ENCODE results near the gene CARHSP1.
"Not testable (repeated sequence)": the region's sequence is repeated elsewhere in the genome, so short reads cannot be mapped to it uniquely, and the experiment has no call there.

Gene CARHSP1

DNA sequence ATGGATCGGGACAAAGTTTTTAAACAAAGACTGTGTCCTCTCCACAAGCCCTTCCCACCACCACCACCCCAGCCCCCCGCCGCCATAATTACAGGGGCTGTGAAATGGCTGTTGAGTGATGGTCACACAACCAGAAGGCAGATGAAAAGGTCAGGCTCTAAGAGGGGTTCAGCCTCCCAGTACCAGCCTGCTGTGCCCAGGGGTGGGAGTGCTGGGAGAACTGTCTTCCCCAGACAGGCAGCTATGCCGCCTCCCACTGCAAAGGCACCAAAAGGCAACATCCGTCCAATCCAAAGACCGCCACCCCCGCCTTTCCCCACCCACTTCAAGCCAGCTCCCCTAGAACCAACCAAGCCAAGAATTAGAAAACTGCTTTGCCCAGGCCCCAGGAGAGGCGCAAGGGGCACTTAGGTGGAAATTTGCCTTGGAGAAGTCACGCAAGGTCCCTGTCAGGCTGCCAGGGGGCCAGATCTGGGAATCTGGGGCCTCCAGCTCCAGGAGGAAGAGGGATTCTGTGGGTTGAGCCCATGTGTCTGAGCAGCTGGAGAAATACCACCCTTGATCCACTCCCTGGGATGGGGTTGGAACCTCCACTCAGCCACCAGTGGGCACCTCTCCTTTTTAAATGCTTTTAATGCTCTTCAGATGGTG lies 14.4 kb downstream of the CARHSP1 start:
- no peak for DNase-seq (ENCODE audit: low read depth)

DNA sequence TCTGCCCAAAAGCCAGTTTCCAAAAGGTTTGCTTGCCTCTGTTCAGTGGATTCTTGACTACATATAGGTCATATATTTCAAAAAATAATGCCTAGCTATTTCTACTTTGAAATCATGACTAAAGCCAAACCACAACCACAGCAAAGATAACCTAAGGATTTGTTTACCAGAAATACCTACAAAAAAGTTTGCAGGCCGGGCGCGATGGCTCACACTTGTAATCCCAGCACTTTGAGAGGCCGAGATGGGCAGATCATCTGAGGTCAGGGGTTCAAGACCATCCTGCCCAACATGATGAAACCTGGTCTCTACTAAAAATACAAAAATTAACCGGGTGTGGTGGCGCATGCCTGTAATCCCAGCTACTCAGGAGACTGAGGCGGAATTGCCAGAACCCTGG lies 15.2 kb downstream of the CARHSP1 start:
- DNase-seq (ENCODE audit: low read depth) = no peak

DNA sequence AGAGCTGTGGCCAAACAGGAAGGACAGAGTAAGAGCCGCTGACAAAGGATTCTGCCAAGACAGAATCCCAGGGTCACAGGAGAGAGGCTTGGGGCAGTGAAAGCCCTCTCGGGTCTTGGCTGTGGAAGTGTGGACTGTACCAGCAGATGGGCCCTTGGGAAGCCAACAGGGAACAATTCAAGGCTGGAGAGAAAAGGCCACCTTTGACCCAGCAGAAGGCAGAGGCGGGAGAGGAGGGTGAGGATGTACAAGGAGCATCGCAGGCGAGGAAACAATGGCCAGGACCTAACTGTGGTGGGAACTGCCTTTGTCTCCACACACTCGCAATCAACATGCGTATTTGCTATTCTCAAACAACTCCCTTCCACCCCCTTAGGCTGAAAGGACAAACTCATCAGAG lies 15.7 kb downstream of the CARHSP1 start:
- no peak for DNase-seq (ENCODE audit: low read depth)

DNA sequence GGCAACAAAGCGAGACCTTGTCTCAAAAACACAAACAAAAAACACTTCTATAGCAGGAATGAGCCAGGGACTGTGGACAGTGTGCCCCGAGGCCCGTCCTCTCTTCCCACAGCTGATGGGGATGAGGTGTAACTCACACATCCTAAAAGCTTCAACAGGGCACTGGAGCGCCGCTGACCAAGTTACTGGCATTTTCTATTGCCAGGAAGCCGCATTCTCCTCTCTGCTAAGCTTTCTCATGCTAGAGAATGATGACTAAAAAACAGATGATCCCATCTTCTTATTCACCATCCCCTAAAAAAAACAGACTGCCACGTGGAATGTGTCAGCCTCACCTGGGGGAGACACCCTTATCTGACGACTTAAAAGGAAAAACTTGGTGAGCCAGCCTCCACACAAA lies 16.3 kb downstream of the CARHSP1 start:
- DNase-seq (ENCODE audit: low read depth) = no peak

DNA sequence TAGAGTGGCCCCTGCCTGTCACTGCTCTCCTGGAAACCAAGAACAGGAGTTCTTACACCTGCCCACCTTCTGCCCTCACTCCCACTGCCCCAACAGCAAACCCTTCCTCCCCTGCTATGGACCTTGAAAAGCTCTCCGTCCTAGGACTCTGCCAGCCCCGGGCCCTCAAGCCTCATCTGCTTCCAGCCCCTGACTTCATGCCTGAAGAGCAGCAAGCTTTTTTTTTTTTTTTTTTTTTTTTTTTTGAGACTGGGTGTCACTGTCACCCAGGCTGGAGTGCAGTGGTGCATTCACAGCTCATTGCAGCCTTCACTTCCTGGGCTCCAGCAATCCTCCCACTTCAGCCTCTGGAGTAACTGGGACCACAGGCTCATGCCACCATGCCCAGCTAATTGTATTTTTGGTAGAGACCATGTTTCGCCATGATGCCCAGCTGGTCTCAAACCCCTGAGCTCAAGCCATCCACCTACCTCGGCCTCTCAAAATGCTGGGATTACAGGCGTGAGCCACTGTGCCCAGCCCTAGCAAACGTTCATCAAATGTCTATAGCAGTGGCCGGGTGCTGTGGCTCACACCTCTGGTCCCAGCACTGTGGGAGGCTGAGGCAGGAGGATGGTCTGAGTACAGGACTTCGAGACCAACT lies 16.9 kb downstream of the CARHSP1 start:
- DNase-seq (ENCODE audit: low read depth) = no peak

DNA sequence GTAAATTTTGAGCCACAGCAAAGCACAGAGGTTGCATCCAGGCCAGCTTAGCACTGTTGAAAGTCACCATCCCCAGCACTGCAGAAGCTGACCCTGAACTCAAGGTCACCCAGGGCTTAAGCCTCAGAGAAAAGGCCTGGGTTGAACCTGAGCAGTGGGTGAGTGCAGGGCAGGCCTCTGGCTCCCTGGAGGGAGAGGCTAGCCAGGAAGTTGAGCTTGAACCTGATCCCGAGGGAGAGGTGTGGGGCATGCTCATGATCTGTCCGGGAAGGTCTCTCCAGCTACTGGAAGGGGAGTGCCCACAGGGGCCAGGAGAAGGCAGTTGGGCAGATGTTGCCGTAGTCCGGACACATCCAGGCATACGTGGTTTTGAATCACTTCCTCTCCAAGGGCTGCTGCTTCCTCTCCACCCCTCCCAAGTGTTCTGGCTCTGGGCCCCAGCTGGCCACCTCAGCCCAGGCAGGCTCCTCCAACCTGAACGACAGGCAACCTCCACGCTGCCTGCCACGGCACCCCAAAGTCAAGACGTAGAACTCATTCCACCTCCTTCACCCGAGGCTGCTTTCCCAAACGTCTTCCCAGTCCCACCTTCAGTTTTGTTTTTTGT lies 18.4 kb downstream of the CARHSP1 start:
- DNase-seq (ENCODE audit: low read depth) = peak; percentile 81

DNA sequence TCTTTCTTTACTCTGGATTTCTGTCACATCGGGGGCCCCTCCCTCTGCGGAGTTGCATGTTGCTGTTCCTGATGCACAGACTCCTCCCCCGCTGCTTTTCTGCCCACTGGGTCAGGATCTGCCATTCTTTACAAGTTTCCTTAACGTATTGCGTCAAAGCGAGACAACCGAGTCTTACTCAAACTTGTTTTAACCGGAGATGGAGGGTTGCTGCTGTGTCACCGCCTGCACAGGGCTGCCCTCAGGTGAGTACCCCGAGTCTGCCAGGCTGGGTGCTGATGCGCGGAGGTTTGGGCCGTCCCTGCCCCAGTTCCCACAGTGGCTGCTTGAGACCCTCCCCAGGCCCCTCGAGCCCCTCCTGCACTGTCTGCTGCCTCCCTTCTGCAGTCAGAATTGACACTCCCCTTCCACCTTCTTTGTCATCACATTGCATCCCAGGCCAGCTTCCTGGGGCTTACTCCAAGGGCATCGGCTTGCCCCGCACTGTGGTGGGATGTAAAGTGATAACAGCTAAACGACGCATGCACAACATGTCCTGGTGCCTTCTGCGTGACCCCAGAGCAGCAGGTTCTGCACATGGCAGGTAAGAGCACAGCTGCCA lies 19.3 kb downstream of the CARHSP1 start:
- DNase-seq (ENCODE audit: low read depth) = no peak

DNA sequence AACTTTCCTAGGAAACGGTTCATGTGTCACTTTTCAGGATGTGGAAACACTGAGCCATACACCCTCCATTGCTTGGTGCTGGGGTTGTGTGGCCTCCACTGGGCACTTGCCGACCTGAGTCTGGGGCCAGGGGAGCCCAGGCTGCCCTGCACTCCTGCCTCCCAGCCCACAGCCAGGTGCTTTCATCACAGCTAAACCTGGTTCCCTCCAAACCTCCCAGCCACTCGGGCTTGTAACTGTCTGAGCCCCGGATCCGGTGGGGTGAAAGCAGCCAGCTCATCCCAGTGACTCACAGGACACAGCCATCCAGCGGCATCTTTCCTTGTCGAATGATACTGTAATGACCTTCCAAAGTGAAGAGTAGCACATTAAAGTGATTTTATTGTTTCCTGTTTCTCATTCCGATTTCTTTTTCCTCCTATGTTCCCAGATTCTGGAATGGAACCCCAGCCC lies 19.8 kb downstream of the CARHSP1 start:
- peak; percentile 90 for DNase-seq (ENCODE audit: low read depth)

DNA sequence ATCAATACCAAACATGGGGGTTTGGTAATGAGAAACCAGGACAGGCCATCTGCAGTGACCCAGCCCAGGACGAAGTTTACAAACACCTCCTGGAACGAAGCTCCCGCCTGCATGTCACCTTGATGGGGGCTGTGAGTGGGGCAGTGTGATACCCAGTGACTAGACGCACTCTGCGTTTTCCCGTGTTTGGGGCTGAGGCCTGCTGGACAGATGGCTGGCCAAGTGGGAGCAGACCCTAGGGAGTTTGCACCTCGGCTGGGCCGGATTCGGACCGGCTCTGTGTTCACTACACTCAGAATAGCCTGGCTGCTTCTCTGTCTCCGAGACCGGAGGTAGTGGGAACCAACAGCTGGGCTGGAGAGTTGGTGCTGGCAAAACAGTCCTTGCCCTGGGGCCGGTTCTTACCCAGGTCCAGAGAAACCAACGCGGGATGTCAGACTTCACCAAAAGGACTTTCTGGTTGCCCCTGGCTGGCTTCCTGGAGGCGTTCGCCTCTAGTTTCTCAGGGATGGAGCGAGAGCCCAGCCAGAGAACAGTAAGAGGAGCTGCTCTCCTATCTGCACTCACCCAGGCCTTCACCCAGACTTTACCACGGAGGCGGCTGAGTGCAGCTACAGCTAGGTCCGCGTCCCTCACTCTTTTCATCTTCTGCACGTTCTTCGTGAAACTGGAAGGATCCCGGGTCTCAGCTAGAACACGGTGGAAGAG lies 20.4 kb downstream of the CARHSP1 start:
- no peak for DNase-seq (ENCODE audit: low read depth)

DNA sequence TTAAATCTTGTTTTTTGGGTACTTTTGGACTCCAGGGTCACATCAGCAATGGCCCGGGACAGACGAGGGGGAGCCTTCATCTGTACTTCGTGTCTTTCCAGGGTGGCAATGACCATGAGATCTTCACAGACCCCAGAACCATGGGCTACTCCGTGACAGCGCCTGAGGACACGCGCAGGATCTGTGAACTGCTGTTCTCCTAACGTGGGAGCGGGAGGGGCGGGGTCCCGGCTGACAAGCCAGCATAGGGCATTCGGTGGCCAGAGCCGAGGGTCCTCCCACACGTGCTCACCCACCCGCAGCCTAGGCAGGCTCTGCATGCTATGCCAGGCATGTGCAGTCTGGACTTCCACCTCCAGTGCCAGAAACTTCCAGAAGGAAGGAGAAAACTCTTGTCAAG lies 21.2 kb downstream of the CARHSP1 start:
- no peak for DNase-seq (ENCODE audit: low read depth)

DNA sequence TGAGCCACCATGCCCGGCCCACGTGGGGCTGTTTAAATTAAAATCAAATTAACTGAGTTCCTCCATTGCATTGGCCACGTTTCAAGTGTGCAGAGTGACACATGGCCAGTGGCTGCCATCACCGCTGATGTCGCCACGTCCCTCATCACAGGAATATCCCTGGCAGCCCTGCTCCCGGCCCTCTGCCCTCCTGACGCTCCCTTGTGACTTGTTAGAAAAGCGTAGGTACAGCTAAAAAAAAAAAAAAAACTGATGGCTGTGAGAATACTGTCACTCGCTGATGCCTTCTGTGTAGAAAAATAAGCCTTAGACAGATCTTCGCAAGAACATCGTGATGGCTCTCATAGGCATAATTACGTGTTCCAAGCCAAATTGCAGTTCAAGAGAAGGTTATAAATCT lies 21.7 kb downstream of the CARHSP1 start:
- DNase-seq (ENCODE audit: low read depth) = no peak

DNA sequence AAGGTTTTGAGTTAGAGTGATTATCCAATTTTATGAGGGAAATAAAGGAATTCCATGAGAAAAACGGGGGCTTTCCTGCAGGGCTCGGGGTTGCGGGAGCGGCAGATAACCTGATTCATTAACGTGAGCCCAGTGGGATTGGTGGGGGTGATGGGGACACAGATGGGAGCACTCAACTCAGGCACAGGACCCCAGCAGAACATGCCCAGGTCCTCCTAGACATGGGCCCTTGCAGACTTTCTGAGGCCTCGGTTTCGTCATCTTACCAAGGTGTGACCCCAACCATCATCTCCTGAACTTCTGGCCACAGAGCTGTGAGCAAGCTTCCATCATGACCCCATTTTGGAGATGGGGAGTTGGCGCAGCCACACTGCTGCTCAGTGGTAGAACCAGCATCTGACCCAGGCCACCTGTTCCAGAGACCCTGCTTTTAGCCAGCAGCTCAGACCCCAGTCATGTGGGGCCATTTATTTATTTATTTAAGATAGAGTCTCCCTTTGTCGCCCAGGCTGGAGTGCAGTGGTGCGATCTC lies 22.3 kb downstream of the CARHSP1 start:
- DNase-seq (ENCODE audit: low read depth) = no peak

DNA sequence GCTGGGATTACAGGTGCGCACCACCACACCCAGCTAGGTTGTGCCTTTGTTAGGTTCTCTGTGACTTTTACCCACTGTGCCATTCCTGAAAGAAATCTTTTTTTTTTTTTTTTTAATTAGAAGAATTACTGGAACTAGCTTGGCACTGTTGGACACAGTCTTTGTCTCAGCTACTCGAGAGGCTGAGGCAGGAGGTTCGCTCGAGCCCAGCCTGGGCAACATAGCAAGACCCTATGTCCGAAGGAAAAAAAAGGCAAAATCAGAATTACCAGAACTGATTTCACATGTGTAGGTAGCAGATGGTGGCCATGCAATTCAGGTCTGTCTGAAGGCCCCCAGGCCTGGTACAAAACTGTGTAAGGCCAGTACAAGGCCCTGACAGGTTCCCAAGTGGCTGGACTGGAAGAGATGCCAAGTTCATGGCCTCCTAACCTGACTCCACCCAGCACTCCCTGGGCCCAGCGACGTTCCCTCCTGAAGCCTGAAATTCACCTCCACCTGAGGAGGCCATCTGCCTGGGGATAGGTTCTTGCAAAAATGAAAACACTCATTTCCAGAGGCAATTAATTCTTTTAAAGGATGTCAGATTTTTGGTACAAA lies 23.0 kb downstream of the CARHSP1 start:
- DNase-seq (ENCODE audit: low read depth) = no peak

DNA sequence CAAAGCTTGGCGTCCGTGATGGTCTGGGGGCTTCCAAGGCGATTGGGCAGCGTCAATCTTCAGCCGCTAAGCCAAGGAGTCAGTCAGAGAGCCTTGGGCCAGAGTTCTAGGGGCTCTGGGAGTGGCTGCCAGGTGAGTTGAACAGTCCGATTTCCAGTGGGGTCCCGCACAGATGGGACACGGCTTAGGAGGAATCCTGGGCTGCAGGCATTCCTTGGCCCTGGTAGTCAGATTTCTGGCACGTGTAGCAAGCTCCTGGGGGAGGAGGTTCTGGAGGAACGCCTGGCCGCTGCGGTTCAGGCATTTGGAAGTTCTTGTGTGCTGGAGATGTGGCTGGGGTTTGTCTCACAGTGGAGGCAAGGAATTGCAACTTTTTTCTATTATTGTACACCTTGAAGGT lies 25.5 kb downstream of the CARHSP1 start:
- not testable (repeated sequence) for DNase-seq (ENCODE audit: low read depth)

DNA sequence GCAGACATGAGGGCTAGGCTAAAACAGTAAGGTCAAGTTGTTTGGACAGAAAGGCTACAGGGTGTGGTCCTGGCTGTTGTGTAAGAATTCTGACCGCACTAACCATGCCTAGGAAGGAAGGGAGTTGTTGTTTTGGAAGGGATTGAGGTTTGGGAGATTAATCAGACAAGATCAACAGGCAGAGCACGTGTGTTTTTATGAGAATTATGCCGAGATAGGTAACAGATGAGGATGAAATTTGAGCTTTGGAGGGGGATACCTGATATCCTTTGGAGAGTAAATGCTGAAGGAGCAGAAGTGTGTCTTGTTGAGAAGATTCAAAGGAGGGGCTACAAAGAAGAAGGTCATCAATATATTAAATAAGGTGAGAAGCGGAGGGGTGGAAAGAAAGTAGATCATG lies 26.8 kb downstream of the CARHSP1 start:
- DNase-seq (ENCODE audit: low read depth) = not testable (repeated sequence)

DNA sequence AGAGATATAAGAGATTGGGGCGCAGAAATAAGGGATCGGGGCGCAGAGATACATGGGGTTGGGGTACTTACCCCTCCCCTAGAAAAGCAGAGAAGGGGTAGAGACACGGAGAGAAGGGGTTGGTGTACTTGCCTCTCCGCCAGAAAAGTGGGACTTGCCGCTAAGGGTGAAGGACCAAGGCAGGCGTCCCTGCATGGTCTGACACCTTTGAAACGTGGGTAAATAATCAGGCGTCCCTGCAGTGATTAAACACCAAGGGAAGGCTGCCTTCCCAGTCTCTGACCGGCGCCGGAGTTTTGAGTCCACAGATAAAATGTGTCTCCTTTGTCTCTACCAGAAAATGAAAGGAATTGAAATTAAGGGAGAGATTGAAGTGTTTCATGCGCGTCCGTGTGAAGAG lies 31.2 kb downstream of the CARHSP1 start:
- DNase-seq (ENCODE audit: low read depth) = not testable (repeated sequence)

DNA sequence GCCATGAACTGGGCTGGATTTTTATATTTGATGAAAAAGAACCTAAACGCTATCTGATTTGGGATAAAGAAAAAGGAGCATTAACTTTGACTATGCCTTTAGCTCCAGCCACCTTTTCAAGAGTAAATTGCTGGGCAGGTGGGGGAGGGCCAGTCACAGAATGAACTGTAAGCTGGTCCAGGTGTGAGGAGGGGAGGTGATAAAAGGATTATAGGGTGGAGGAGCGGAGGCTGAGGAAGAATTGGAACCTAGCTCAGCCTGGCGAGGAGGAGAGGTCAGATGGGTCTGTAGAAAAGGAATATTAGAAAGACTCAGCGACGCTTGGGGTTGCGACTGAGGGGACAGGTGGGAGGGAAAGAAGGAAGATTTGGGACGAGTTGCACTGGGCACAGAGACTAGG lies 32.0 kb downstream of the CARHSP1 start:
- not testable (repeated sequence) for DNase-seq (ENCODE audit: low read depth)

DNA sequence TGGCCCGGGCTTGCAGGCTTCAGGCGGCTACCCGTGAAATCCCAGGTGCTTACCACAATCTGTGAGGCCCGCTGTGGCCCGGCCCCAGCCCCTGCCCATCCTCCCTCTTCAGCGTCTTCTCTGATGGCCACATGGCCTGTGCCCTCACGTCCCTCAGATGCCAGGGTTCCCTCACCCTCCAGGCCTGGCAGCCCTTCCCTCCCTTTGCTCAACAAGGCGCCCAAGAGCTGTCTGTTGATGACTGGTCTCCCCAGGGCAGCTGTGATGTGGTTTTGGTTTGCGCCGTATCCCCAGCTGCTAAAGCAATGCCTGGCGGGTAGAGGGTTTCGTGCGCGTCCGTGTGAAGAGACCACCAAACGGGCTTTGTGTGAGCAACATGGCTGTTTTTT lies 36.1 kb downstream of the CARHSP1 start:
- DNase-seq (ENCODE audit: low read depth) = no peak

DNA sequence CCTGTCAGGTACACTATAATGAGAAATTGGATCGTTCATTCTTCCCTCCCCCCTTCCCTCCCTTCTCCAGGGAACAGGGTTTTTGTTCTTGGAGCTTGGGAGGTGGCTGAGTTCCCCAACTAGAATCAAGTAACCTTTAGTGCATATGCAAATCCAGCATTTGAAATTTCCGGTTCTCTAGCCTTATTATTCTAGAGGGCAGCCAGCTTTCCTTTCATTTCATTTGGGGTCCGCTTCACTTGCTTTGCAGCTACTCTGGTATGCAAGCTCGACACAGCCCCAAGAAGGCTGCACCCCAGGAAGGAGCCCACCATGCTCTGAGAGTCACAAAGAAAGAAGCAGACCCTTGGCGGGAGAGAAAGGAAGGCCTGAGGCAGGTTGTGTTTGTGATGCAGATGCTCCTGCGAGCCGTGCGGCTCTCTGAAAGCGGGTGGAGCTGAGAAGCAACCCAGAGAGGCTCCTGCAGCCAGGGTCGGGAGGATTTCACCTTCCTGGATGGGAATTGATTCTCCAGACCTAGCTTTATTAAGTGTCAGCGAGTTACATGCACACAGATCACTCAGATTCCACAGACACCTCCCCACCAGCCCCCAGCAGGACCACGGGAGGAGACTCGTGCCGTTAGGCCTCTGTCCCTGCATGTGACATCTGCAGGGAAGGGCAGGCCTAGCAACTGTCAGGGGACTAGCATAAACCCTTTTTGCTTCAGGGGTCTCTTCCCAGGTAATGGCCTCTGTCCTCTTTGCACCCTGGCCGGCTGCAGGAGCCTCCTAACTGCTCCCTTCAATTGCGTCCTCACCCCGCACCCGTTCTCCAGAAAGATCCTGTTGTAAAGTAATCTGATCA lies 36.7 kb downstream of the CARHSP1 start:
- DNase-seq (ENCODE audit: low read depth) = no peak

DNA sequence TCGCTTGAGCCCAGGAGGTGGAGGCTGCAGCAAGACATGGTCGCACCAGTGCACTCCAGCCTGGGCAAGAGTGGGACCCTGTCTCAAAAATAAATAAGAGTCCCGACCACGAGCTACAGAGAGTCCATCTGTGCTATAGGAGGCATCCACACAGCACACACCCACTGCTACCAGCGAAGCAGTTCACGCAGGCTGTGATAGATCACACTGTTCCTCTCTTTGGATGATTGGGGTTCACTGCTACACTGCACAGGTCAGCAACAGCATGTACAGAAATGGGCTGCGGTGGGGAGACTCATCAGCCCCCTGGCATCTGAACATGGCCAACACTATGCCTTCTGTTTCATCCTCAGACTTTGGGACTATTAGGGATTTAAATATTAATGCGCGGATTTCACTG lies 37.4 kb downstream of the CARHSP1 start:
- no peak for DNase-seq (ENCODE audit: low read depth)
